Ureter (tissue), 1 donor: ENCODE results near the gene TIAL1. TPM values are rescaled to one million over a fixed set of nuclear protein-coding genes. Genes with fewer than 3 reads are reported as not detected.
"Not testable (repeated sequence)": the region's sequence is repeated elsewhere in the genome, so short reads cannot be mapped to it uniquely, and the experiment has no call there.

Experiments
- DNase-seq: peaks from one replicate; pipeline ENCODE4 v3.0.0-alpha.2; 2020; ENCODE audit warnings: low spot score
- total RNA-seq: library from RNA; stranded (reverse); gene quantifications from one replicate; pipeline ENCODE4 v1.2.4, GENCODE V29; 2023
- donor health status: DM: yes; HTN: yes; CAD: no.

The TIAL1 gene
- total RNA-seq, 1 donor from 2014 or later, result 116 TPM

DNA sequence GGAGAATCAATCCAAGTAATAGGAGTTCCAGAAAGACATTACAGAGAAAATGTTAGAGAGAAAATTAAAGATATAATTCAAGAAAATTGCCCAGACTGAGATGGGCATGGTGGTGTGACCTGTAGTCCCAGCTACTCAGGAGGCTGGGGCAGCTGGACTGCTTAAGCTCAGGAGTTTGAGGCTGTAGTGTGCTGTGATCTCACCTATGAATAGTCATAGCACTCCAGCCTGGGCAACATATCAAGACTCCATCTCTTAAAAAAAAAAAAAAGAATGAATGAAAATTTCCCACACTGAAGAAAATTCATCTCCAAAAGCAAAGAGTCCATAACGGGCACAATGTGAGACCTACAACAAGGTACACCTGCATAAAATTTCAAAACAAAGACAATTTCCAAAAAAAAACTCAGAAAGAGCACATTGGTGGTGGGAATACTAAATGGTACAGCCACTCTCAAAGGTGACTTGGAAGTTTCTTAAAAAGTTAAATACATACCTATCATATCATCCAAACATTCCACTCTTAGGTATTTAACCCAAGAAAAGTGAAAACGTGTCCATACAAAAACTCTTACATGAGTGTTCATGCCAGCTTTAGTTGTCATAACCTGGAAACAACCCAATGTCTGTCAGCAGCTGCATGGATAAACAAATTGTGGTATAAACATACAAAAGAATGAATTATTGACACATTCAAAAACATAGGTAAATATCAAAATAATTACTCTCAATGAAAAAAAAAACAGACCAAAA lies 47.3 kb downstream of the TIAL1 start:
- DNase-seq, result no peak

DNA sequence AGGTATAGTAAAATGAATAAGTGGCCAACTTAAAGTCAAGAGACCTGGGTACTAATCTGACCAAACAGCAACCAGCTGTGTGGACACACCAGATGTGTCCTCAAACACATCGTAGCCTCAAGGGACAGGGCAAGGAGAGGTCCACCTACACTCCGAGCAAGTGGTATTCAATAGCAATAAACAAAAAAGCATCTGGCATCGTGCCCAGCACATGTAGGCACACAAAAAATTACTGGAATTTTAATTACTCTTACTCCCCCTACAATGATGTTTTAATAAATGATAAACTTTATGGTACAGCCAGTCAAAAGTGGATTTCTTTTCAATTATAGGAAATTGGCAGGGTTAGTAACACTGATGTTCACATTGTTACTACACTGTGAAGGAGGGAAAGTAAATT lies 50.8 kb downstream of the TIAL1 start:
- no peak for DNase-seq

DNA sequence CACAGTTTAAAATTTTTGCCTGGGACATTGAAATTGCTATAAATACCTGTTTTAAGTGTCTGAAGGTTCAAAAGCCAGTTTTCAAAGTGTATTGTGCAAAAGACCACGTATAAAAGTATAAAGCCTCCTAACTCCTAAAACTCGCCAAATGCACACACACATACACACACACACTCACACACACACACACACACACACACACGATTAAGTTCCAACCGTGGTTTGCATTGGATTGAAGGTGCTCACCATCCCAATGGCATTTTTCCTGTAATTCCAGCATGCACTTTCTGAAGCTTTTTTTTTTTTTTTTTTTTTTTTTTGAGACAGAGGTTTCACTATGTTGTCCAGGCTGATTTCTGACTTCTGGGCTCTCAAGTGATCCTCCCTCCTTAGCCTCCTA lies 51.5 kb downstream of the TIAL1 start:
- DNase-seq, result no peak

DNA sequence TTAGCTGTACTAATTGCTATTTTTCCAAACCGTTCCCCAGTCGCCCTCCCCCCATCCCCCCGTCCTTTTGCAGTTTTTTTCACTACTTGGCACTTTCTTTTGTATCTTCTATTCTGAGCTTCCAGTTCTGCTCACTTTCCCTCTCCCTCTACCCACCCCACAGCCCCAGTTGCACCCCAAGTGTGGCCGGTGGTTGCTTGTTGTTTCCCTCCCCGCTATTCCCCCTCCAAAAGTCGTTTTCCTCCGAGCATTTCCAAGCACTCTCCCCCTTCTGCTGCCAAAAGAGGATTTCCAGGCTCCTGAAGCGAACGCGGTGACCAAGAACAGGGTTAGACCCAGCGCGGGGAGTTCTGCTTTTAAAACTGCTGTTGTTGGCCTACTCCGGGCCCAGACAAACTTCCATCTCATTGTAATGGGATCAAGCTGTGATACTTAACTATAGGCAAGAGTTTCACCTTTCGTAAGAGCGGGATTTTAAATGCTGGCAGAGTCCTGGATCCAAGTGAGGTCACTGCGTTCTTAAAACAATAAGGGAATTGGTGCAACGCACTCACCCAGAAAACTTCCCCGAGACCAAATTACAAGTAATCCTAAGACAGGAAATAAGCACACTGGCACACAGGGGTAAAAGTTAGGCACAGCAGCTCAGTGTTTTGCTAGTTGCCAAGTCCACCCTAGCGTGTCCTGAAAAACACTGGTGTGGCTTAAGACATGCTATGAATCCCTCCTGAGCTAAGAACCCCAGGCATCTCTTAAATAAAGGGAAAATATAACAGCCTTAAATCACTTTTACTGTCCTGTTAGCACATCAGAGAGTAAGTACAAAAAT lies 52.7 kb downstream of the TIAL1 start:
- DNase-seq, result no peak

DNA sequence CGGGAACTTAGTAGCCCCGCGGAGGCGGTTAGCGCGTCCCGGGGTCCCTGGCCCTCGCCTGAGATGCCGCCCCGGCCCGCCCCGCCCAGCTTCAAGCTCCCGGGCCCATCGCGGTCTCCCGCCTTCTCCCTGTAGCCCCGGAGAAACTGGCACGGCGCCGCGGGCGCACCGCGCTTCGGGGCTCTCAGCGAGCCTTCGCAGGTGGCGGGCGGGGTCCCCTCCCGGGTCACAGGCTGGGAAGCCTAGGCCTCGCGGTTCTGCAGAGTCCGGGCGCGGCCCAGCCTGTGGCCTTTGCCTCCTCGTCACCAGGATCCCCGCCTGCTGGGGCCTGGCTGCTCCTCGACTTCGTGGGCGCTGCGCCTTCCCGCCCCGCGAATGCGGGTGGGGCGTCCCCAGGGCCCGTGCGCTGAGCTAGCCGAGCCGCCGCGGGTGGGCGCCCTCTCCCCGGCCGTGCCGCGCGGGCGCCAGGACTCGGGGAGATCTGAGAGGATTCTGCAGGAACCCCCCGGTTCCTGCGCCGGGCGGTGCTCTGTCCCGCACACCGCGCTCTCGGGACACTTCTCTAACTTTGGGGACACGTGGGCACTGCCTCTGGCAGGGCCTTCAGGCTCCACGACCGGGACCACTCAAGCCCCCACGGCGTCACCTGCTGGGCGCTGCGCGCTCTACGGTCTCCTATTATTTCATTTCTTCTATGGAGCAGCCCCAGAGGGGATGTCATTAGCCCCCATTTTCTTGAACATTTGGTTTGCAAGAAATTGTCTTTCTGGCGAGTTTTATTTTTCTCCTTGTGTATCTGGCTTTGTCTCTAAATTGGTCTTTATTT lies 53.6 kb downstream of the TIAL1 start:
- DNase-seq, result peak; percentile 72

GRCh38 chr10:119542357-119542987 lies 54.3 kb downstream of the TIAL1 start, which contains the start of gene RGS10:
Gene RGS10 (minus strand): TSS chr10:119542719. CDS start chr10:119542638, 81 bp downstream.
- peak; percentile 86 for DNase-seq

GRCh38 chr10:119541459-119542356 lies 55.1 kb downstream of the TIAL1 start:
- peak; percentile 54 for DNase-seq

- DNase-seq, result no peak
Measured at GRCh38 chr10:119541046-119541445, 55.7 kb downstream of the TIAL1 start.

DNA sequence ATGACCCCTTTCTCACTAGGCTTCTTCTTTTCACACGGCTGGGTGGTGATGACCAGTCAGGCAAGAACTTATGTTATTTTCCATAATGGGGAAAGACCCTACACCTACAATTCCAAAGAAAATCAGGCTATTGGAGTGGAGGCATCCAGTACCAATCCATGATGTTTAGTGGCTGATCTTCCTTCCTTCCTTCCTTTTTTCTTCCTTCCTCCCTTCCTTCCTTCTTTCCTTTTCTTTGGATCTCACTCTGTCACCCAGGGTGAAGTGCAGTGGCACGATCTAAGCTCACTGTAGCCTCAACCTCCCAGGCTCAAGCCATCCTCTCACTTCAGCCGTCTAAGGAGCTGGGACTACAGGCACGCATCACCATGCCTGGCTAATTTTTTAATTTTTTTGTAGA lies 56.7 kb downstream of the TIAL1 start:
- no peak for DNase-seq

DNA sequence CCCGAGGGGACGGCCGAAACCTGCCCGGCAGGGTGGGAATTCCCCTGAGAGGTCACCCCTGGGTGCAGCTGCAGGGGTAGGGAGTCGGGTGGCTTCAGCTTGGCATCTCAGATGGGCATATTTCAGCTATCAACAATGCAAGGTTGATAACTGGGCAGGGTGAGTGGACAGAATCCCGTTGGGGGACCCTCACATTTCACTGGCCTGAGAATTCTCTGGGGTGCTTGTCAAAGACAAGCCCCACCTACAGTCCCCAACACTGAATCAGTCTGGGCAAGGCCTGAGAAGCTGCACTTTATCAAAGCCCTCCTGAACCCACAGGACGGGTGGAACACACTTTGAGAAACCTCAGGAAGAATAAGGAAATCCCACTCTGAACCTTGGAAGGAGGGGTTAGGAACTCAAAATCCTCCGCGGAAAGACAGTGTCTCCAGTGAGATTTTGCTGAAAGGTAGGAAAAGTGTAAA lies 57.4 kb downstream of the TIAL1 start:
- no peak for DNase-seq

- no peak for DNase-seq
Measured at GRCh38 chr10:119538632-119539358, 58.0 kb downstream of the TIAL1 start.

DNA sequence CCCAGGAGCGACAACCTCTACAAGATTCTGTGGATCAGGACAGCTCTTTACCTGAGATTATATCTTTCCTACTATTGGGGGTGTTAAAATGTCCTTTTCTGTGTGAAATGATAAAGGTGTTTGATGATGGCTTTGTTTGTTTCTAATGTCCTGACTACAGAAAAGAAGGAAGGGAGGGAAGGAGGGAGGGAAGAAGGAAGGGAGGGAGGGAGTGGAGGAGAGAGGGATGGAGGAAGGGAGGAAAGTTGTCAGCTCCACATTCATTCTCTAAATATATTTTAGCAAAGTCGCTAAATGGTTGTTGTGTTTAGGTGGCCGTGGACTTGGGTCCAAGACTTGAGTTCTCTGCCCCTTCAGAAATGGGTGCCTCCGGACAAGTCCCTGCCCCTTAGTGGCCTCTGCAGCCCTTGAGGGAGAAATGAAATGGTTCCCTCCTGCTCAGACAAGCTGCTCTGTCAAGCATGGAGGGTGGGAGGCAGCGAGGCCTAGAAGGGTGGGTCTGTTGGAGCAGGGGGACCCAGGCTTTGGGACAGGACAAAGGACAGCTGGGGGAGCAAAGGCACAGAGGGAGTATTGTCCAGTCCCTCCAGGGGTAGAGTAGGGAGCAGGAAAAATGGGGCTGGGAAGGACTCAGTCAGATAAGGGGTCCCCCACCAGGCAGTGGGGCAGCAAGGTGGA lies 58.7 kb downstream of the TIAL1 start:
- no peak for DNase-seq

- DNase-seq, result no peak
Measured at GRCh38 chr10:119536508-119537025, 60.2 kb downstream of the TIAL1 start.

DNA sequence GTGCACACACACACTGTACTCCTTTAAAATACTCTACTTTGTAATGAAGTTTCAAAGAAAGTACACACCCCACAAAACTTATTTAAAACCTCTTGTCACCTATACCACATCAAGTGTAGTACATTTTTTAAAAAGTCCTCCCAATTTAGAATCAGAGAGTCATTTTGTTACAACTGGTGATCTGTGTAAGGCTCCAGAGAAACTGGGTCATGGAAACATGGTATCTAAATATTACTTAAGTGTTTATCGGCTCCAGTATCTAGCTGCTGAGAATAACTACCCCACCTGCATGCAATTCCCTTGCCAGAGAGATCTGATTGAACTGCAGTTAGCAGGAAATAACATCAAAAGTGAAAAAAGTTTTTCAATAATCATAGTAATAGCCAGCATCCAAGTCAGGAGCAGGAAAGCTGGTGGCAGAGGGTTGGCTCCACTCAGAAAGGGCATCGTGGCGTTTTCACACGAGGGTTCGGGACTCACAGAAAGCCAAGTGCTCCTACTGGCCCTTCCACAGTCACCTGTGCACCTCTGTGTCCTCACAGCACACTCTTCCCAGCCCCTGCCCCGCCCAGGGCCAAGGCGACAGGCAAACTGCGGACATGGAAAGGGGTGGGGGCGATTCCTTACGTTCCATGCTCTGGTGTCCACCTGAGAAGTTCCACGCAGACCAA lies 60.8 kb downstream of the TIAL1 start:
- DNase-seq, result no peak

GRCh38 chr10:119535305-119535704 lies 61.5 kb downstream of the TIAL1 start:
- no peak for DNase-seq

DNA sequence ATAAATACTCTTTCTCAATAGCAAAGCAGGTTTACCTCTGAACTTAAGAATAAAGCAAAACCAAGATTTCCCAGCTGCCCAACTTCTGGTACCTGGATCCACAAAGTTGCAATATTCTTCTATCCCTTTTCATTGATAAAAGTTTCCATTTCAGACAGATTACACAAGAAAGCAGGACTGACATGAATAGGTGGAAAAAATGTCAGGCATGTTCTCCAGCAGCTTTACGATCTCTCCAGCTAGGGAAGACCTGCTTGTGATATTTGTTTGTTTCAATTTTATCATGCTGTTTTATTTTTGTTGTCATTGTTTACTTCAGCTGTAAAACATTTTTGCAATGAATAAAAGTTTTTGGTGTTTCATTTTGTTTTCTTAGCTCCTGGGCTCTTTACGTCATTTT lies 63.3 kb downstream of the TIAL1 start:
- DNase-seq, result no peak

DNA sequence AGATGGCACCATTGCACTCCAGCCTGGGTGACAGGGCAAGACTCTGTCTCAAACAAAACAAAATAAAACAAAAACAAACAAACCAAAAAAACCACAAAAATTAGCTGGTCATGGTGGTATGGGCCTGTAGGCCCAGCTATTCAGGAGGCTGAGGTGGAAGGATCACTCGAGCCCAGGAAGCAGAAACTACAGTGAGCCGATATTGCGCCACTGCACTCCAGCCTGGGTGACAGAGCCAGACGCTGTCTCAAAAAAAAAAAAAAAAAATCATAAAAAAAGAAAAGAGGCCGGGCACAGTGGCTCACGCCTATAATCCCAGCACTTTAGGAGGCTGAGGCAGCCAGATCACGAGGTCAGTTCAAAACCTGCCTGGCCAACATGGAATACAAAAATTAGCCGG lies 64.0 kb downstream of the TIAL1 start:
- DNase-seq, result not testable (repeated sequence)

- not testable (repeated sequence) for DNase-seq
Measured at GRCh38 chr10:119532251-119532650, 64.5 kb downstream of the TIAL1 start.
